ENCODE measurements around the gene FAM13B.

- TF ChIP-seq POLR2A (IDR thresholded peaks at IDR 0.05), result no peak
- TF ChIP-seq POLR2AphosphoS5 (IDR thresholded peaks at IDR 0.05), result no peak
These were observed 36.1 kb upstream of the FAM13B start for GRCh38 chr5:138068742-138069600.

Measured in sigmoid colon (tissue), 4 donors.